Amniotic epithelial cell (primary cell): ENCODE results near the gene FXYD5.

Experiments
- DNase-seq: peaks from one replicate; pipeline ENCODE4 v3.0.0-alpha.2; 2010; ENCODE audit warnings: low read depth

The FXYD5 gene

GRCh38 chr19:35179830-35180229 is 25.3 kb downstream of the FXYD5 start:
- no peak for DNase-seq

DNA sequence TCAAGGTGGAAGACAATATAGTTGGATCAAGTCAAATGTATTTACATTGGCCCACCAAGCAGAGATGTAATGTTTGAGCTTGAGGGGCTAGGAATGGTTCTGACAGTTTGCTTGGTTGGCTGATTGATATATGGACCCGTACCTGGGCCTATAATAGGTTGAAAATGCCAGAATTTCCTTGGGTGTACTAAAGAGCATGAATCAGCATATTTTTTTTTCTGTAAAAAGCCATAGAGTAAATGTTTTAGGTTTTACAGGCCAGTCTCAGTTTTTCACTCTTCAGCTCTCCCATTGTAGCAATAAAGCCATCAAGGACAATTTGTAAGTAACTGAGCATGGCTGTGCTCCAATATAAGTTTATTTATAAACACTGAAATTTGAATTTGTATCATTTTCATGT is 26.9 kb downstream of the FXYD5 start:
- DNase-seq: no peak

GRCh38 chr19:35184267-35184666 is 29.7 kb downstream of the FXYD5 start:
- DNase-seq: no peak

DNA sequence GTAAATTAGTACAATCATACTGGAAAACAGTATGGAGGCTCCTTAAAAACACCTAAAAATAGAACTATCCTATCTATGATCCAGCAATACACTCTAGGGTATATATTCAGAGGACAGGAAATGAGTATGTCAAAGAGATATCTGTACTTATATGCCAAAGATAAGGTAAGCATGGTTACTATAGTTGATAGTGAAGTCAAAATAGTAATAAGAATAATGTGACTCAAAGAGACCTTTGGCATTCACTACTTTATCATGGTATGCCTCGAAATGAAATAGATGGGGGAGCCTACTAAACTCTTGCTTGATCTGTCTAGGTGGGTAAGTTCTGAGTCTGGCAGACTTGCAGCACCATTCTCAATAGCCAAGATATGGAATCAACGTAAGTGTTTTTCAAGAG is 30.3 kb downstream of the FXYD5 start:
- DNase-seq: no peak

GRCh38 chr19:35194012-35194984 is 39.8 kb downstream of the FXYD5 start:
- DNase-seq: no peak

DNA sequence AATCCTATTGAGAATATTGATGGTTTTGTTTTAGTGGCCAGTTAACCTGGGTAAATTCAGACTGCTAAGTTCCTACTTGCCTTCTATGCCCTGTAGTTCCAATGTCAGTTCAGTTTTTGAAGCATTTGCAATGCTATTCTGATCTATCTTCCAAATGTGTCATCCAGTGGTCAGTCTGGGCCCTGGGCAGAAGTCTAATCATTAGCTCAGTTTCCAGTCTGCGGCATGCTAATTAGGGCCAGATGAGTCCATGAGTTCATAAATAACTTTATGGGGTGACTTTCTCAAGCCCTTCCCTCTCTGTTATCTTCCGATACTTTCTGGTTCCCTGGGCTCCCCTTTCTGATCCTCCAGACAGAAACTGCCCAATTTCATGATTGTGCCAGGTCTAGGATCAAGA is 41.3 kb downstream of the FXYD5 start:
- no peak for DNase-seq

GRCh38 chr19:35196861-35197260 is 42.3 kb downstream of the FXYD5 start:
- DNase-seq: peak; percentile 46

- no peak for DNase-seq
These were observed 44.9 kb downstream of the FXYD5 start for GRCh38 chr19:35199481-35199880.

GRCh38 chr19:35202722-35203688 is 48.5 kb downstream of the FXYD5 start:
- no peak for DNase-seq

DNA sequence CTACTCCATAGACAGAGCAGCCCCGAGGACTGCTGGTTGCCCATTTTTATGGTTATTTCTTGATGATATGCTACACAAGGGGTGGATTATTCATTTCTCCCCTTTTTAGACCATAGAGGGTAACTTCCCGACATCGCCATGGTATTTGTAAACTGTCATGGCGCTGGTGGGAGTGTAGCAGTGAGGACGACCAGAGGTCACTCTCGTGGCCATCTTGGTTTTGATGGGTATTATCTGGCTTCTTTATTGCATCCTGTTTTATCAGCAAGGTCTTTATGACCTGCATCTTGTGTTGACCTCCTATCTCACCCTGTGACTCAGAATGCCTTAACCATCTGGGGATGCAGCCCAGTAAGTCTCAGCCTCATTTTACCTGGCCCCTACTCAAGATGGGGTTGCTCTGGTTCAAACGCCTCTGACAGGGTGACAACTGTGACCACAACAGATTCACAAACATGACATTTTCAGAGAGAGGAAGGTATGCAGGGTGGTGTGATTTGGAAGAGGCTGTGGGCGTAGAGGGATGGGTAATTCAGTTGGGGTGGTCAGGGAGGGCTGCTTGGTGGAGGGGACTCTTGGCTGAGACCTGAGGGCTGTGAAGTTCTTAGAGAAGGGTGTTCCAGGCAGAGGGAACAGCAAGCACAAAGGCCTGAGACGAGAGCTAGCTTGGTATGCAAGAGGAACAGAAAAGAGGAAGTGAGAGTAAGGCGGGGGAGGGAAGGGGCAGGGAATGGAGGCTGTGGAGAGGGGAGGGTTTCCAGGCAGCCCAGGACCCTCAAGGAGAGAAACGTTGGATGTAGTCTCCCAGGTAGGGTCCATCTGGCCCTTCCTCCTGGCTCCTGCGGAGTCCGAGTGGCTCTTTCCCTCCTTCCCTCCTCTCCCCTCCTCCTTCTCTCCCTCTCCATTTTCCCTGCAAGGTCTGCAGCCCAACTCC is 50.5 kb downstream of the FXYD5 start:
- no peak for DNase-seq

DNA sequence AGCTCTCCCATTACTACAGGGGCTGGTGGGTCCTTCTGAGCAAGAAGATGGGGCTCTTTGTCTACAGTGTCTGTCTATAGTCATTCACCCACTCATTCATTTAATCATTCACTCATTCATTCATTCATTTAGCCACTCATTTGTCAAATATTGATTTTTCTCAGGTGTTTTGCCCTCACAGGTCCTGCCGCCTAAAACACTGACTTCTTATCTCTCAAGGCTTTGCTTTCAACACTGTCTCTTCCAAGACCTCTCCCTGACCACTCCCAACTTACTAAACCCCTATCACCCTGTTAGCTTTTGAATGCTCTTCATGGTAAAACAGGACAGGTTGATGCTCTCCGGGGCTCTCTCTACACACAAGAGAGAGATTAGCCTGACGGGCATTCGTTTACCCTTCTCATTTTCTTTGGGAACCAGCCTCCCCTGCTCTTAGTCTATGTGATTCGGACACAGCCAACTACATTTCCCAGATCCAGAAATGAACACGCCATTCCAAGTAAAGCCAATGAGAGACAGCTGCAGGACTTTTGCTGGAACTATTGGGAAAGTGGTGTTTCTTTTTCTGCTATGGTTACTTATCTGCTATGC is 51.3 kb downstream of the FXYD5 start:
- DNase-seq: no peak

- DNase-seq: no peak
These were observed 51.8 kb downstream of the FXYD5 start for GRCh38 chr19:35206379-35206778.

- no peak for DNase-seq
These were observed 52.3 kb downstream of the FXYD5 start for GRCh38 chr19:35206855-35207254.

GRCh38 chr19:35207391-35207871 is 52.9 kb downstream of the FXYD5 start:
- DNase-seq: no peak

- DNase-seq: no peak
These were observed 53.6 kb downstream of the FXYD5 start for GRCh38 chr19:35208121-35208520.

DNA sequence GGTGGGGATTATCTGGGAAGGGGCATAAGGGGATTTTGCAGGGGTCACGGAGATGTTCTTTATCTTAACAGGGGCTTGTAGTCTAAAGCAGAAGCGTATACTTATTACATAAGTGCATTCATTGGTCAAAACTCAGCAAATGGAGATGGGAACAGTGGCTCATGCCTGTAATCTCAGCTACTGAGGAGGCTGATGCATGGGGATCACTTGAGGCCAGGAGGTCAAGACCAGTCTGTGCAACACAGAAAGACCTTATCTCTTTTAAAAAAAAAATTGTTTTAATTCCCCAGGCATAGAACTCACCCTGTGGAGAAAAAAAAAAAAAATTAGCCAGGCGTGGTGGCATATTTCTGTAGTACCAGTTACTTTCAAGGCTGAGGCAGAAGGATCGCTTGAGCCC is 55.1 kb downstream of the FXYD5 start:
- DNase-seq: no peak

- DNase-seq: no peak
These were observed 57.2 kb downstream of the FXYD5 start for GRCh38 chr19:35211545-35212230.

- DNase-seq: no peak
These were observed 57.7 kb downstream of the FXYD5 start for GRCh38 chr19:35212241-35212640.

- DNase-seq: peak; percentile 75
These were observed 59.4 kb downstream of the FXYD5 start for GRCh38 chr19:35213663-35214632.
